Neuronal stem cell (in vitro differentiated cells): ENCODE results near the gene KRTAP1-1.
"Not testable (repeated sequence)": the region's sequence is repeated elsewhere in the genome, so short reads cannot be mapped to it uniquely, and the experiment has no call there.

ENCODE experiments used
- DNase-seq: peaks from one replicate; pipeline ENCODE4 v3.0.0-alpha.2; 2013; ENCODE audit warnings: low spot score
- H2AFZ ChIP-seq: one replicate; pipeline ENCODE4 v1.6.1; 2013; ENCODE audit warnings: mild to moderate bottlenecking, low read length, inconsistent platforms
- H2AK5ac ChIP-seq: 2 replicates; pipeline ENCODE4 v1.6.1; 2013; ENCODE audit warnings: low read depth, mild to moderate bottlenecking, inconsistent platforms, low read length, moderate library complexity, mixed read lengths
- H2BK120ac ChIP-seq: 2 replicates; pipeline ENCODE4 v1.6.1; 2013; ENCODE audit warnings: low read depth, mild to moderate bottlenecking, inconsistent platforms, low read length, moderate library complexity, mixed read lengths
- H2BK12ac ChIP-seq: one replicate; pipeline ENCODE4 v1.6.1; 2013; ENCODE audit warnings: low read length, inconsistent platforms
- H2BK15ac ChIP-seq: 2 replicates; pipeline ENCODE4 v1.6.1; 2013; ENCODE audit warnings: mild to moderate bottlenecking, low read length, inconsistent platforms, mixed read lengths
- H2BK5ac ChIP-seq: one replicate; pipeline ENCODE4 v1.6.1; 2013; ENCODE audit warnings: inconsistent platforms, mild to moderate bottlenecking, low read length, moderate library complexity
- H3K14ac ChIP-seq: one replicate; pipeline ENCODE4 v1.6.1; 2013; ENCODE audit warnings: low read length, inconsistent platforms
- H3K18ac ChIP-seq: 2 replicates; pipeline ENCODE4 v1.6.1; 2013; ENCODE audit warnings: low read length, inconsistent platforms
- H3K23ac ChIP-seq: 2 replicates; pipeline ENCODE4 v1.6.1; 2013; ENCODE audit warnings: low read depth, mild to moderate bottlenecking, mixed read lengths, low read length, inconsistent platforms; ENCODE audit not compliant: poor library complexity
- H3K27ac ChIP-seq: replicated peaks from 3 replicates; pipeline ENCODE4 v1.5.1; 2013; ENCODE audit warnings: low read length, inconsistent platforms
- H3K27me3 ChIP-seq, 3 experiments: 2 replicates each; pipeline ENCODE4 v1.6.1; 2013; ENCODE audit warnings: low read length in 3 of 3, mild to moderate bottlenecking in 2 of 3, inconsistent platforms in 1 of 3, low read depth in 1 of 3, mixed read lengths in 1 of 3, moderate library complexity in 1 of 3; ENCODE audit not compliant: control insufficient read depth in 3 of 3, insufficient read depth in 3 of 3
- H3K36me3 ChIP-seq, 2 donors: replicated peaks in 1 of 2; 2 replicates each; pipeline ENCODE4 v1.6.1; 2013; ENCODE audit warnings: low read length in 2 of 2; ENCODE audit not compliant: control insufficient read depth in 2 of 2, insufficient read depth in 2 of 2
- H3K4ac ChIP-seq: 2 replicates; pipeline ENCODE4 v1.6.1; 2013; ENCODE audit warnings: inconsistent platforms, mild to moderate bottlenecking, low read length, moderate library complexity
- H3K4me1 ChIP-seq, 2 donors: 1 replicate in 1 of 2; 2 replicates in 1 of 2; pipeline ENCODE4 v1.6.1; 2013; ENCODE audit warnings: low read length in 2 of 2, low read depth in 1 of 2; ENCODE audit not compliant: control insufficient read depth in 2 of 2, insufficient read depth in 1 of 2
- H3K4me2 ChIP-seq: one replicate; pipeline ENCODE4 v1.6.1; 2013; ENCODE audit warnings: mild to moderate bottlenecking, low read length, inconsistent platforms; ENCODE audit not compliant: insufficient read depth, poor library complexity, severe bottlenecking
- H3K4me3 ChIP-seq, 2 donors: 2 replicates each; pipeline ENCODE4 v1.5.1; 2013; ENCODE audit warnings: low read length in 2 of 2, mild to moderate bottlenecking in 2 of 2, inconsistent platforms in 1 of 2, moderate library complexity in 1 of 2
- H3K79me1 ChIP-seq: one replicate; pipeline ENCODE4 v1.6.1; 2013; ENCODE audit warnings: low read depth, mild to moderate bottlenecking, inconsistent platforms, low read length, moderate library complexity
- H3K9ac ChIP-seq: one replicate; pipeline ENCODE4 v1.6.1; 2013; ENCODE audit warnings: mild to moderate bottlenecking, low read depth, low read length, inconsistent platforms; ENCODE audit not compliant: poor library complexity
- H3K9me3 ChIP-seq, 2 donors: replicated peaks in 1 of 2; 2 replicates each; pipeline versions ENCODE3 to v1.6.1; 2013; ENCODE audit warnings: low read length in 2 of 2, mild to moderate bottlenecking in 2 of 2, inconsistent platforms in 1 of 2, low read depth in 1 of 2, mixed read lengths in 1 of 2, moderate library complexity in 1 of 2; ENCODE audit not compliant: control insufficient read depth in 2 of 2, insufficient read depth in 1 of 2
- H4K8ac ChIP-seq: one replicate; pipeline ENCODE4 v1.6.1; 2013; ENCODE audit warnings: low read depth, mild to moderate bottlenecking, inconsistent platforms, low read length, moderate library complexity
- H4K91ac ChIP-seq: one replicate; pipeline ENCODE4 v1.6.1; 2013; ENCODE audit warnings: low read length, low read depth, mild to moderate bottlenecking, inconsistent platforms; ENCODE audit not compliant: poor library complexity
- WGBS, 2 donors: extraction: QIAGEN DNeasy Blood & Tissue Kit; methylation state at CpG; one replicate each; pipeline ENCODE4 v1.1.7; 2013; ENCODE audit warnings: missing lambda C conversion rate in 2 of 2, mixed read lengths in 1 of 2; ENCODE audit not compliant: insufficient read length in 2 of 2, insufficient replicate concordance in 1 of 2; ENCODE audit errors: extremely low coverage in 2 of 2; 5-methylcytosine and 5-hydroxymethylcytosine counted together

KRTAP1-1 gene

DNA sequence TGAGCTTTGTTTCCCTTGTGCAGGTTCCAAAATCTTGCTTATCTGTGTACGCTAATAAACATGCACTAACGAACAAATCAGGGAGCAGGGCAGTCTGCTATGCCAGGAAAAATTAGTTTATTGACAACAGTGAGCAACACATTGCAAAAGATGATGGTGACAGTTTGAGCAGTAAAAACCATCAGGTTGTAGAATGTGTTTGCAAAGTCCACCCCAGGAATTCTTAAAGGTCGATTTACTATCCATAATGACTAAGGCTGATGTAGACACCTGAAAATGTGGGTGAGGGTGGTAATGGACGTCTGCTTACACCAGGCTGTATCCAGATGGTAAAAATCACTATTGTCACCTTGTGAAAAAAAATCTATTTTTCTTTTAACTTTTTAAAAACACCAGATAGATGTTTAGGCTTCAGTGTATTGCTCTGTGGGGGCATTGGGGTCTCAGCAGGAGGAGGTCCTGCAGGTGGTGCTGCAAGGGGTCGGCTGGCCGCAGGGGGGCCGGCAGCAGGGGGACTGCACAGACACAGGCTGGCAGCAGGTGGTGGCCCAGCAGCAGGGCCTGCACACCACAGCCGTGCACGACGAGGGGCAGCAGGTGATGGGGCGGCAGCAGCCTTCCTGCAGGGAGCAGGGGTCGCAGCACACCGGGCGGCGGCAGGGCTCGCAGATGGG, 23.9 kb upstream of the KRTAP1-1 start:
- H3K23ac ChIP-seq, H3K4ac ChIP-seq, H3K14ac ChIP-seq, H2BK12ac ChIP-seq, H3K27ac ChIP-seq, H2BK5ac ChIP-seq, H3K4me1 ChIP-seq, H3K18ac ChIP-seq, H3K4me3 ChIP-seq, H2BK15ac ChIP-seq, H2AFZ ChIP-seq, H3K9me3 ChIP-seq, H3K79me1 ChIP-seq, H2BK120ac ChIP-seq, H4K8ac ChIP-seq, H3K36me3 ChIP-seq, H3K9ac ChIP-seq, DNase-seq, H2AK5ac ChIP-seq, H4K91ac ChIP-seq, H3K27me3 ChIP-seq, H3K4me2 ChIP-seq: not testable (repeated sequence)
- WGBS, 2 donors: no CpG with 5 or more reads among the region's 16 CpGs

DNA sequence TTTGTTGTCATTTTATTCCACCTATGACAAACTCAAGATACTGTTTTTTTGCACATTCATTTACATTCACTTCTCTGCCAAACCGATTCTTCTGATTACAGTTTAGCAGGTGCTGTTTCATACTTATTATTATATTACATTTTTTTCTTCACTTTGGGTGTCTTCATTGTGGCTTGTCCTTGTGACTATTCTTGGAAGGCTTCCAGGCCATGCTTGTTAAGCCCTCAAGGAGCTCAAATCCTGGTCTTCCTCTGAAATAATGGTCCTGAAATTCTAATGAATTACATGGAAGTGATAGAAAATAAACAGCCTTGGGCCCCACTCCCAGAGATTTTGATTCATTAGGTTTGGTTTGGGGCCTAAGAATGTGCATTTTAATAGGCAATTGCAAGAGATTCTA, 23.1 kb upstream of the KRTAP1-1 start:
- Histone ChIP-seq H3K27me3 (no peaks in the 10 kb centered on the region), H2BK5ac (no peak overlapping the region), H3K18ac (no peak overlapping the region), H3K4me2 (no peak overlapping the region), H3K4me1 (peaks cover 0 to 2% of the 10 kb centered on the region in 2 donors), H2AK5ac (no peak overlapping the region), H3K4me3 (no peak overlapping the region), H2BK12ac (no peak overlapping the region), H3K23ac (no peak overlapping the region), H2BK120ac (no peak overlapping the region), H3K14ac (no peak overlapping the region), H2BK15ac (no peak overlapping the region), H3K36me3 (no peaks in the 10 kb centered on the region), H3K9me3 (no peaks in the 10 kb centered on the region), H3K79me1 (no peaks in the 10 kb centered on the region), H3K4ac (no peak overlapping the region), H3K9ac (no peak overlapping the region), H4K8ac (no peak overlapping the region), H2AFZ (no peak overlapping the region), H3K27ac (no peak overlapping the region), H4K91ac (no peak overlapping the region)
- DNase-seq: no peak
- no CpG with 5 or more reads among the region's 1 CpG for WGBS, 2 donors

DNA sequence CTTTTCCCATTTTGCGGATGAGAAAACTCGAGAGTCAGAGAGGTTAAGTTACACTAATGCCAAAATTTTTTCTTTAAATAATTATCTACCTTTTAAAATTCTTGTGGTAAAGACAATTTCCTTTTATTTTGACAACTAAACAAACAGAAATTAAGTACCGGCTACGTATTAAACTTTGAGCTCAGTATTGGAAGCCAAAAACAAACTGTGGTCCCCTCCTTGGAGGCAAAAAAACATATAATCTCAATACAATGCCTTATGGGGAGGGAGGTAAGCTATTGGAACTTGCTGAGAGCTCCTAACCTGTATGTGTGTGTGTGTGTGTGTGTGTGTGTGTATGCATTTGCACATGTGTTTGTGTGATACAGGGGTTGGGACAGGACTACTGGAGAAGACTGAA, 22.2 kb upstream of the KRTAP1-1 start:
- no peak overlapping the region for H3K9ac ChIP-seq
- H2AK5ac ChIP-seq: no peak overlapping the region
- H2AFZ ChIP-seq: no peak overlapping the region
- no peak overlapping the region for H3K23ac ChIP-seq
- H4K8ac ChIP-seq: no peak overlapping the region
- no peak overlapping the region for H4K91ac ChIP-seq
- H3K14ac ChIP-seq: no peak overlapping the region
- peaks cover 0 to 2% of the 10 kb centered on the region in 2 donors for H3K4me1 ChIP-seq
- no peak for DNase-seq
- no peaks in the 10 kb centered on the region for H3K9me3 ChIP-seq
- no peak overlapping the region for H3K4me2 ChIP-seq
- H2BK15ac ChIP-seq: no peak overlapping the region
- H3K18ac ChIP-seq: no peak overlapping the region
- H3K27ac ChIP-seq: no peak overlapping the region
- H3K79me1 ChIP-seq: no peaks in the 10 kb centered on the region
- WGBS, 2 donors: no CpG with 5 or more reads among the region's 4 CpGs
- H3K4me3 ChIP-seq: no peak overlapping the region
- H3K27me3 ChIP-seq: no peaks in the 10 kb centered on the region
- no peak overlapping the region for H3K4ac ChIP-seq
- no peak overlapping the region for H2BK12ac ChIP-seq
- no peaks in the 10 kb centered on the region for H3K36me3 ChIP-seq
- no peak overlapping the region for H2BK120ac ChIP-seq
- H2BK5ac ChIP-seq: no peak overlapping the region

DNA sequence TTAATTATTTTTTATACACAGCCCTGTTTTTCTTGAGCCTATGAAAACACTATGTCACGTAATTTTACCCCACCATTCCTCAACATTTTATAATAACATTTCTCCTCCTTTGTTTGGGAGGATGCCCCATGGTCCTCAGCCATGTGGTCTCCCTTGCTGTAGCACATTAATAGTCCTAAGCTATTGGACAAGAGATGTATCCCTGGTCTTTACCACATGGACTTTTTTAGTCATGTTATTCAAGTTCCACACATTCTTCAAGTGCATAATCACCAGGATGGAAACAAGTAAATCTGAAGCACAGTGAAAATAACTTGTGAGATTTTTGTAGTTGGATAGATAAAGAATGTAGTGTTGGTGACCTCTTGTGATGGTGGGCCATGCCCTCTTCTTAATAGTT, 20.7 kb upstream of the KRTAP1-1 start:
- H3K18ac ChIP-seq: no peak overlapping the region
- no peak overlapping the region for H3K4me3 ChIP-seq
- H3K14ac ChIP-seq: no peak overlapping the region
- H3K23ac ChIP-seq: no peak overlapping the region
- H2AK5ac ChIP-seq: no peak overlapping the region
- H3K4me1 ChIP-seq: peaks cover 0 to 2% of the 10 kb centered on the region in 2 donors
- H4K8ac ChIP-seq: no peak overlapping the region
- H2BK5ac ChIP-seq: no peak overlapping the region
- no peak overlapping the region for H2BK12ac ChIP-seq
- H3K27me3 ChIP-seq: no peaks in the 10 kb centered on the region
- no peak overlapping the region for H2BK15ac ChIP-seq
- WGBS, 2 donors: no CpG with 5 or more reads among the region's 1 CpG
- no peak overlapping the region for H3K4ac ChIP-seq
- no peak overlapping the region for H3K27ac ChIP-seq
- no peaks in the 10 kb centered on the region for H3K36me3 ChIP-seq
- H2AFZ ChIP-seq: no peak overlapping the region
- DNase-seq: no peak
- H3K79me1 ChIP-seq: no peaks in the 10 kb centered on the region
- H3K4me2 ChIP-seq: no peak overlapping the region
- no peak overlapping the region for H4K91ac ChIP-seq
- H2BK120ac ChIP-seq: no peak overlapping the region
- H3K9me3 ChIP-seq: no peaks in the 10 kb centered on the region
- H3K9ac ChIP-seq: no peak overlapping the region
